Activated gamma-delta T cell (primary cell): ENCODE results near the gene ADAMTS8.

Source experiments
- DNase-seq: peaks from one replicate; lab custom pipeline; 2025; lab: John Stamatoyannopoulos, UW

Gene ADAMTS8

GRCh38 chr11:130462101-130462885 lies 33.9 kb upstream of the ADAMTS8 start:
- no peak for DNase-seq

DNA sequence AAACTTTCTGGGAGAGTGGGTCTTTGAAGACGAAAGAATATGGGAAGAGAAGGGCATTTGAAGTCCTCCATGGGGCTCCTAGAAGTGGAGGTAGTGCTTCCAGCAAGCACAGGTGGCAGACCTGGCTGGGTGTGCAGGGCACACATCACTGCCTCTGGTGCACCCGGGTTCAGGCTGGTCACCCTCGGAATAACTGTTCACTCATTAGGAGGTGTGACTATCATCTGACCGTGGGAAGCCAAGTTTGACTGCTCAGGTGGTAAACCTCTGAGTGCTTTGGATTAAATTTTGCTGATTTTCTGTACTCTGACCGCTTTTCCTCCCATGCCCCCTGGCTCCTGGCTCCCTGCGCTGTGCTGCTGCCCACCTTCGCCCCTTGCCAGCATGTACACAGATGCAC lies 31.1 kb upstream of the ADAMTS8 start:
- DNase-seq: no peak

GRCh38 chr11:130458410-130458729 lies 30.0 kb upstream of the ADAMTS8 start:
- DNase-seq: no peak

GRCh38 chr11:130457623-130458409 lies 29.4 kb upstream of the ADAMTS8 start:
- no peak for DNase-seq

- DNase-seq: no peak
Measured at GRCh38 chr11:130456286-130456685, 27.9 kb upstream of the ADAMTS8 start.

GRCh38 chr11:130455483-130456127 lies 27.2 kb upstream of the ADAMTS8 start:
- no peak for DNase-seq

DNA sequence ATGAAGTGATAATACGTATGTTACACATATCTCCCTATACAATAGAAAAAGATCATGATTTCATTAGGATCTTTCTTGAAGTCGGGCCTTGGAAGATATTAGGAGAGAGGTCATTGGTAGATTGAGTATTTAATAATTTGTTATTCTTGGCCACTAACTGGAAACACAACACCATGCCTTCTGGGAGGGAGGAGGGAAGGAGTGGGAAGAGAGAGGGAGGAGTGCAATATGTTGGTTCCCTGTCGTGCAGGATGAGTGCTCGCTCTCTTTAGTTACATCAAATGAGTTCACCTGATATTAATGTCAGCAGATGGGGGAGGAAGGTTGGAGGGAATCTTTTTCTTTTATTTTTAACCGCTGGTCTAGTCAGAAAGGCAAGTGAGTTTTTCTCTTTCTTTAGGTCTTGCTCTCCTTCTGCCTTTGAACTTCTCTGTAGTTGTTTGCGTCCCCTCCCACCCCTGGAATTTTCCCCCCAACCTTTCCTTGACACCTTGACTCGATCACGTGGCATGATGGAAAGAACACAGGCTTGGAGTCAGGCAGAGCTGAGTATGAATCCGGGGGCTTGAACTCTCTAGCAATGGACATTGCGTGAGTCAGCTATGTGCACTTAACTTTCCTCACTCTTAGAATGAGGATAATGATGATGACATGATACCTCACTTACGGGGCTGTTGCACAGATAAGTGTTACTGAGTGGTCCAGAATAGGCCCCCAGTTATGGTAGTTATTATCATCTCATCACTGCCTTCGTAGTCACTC lies 26.3 kb upstream of the ADAMTS8 start:
- DNase-seq: no peak

DNA sequence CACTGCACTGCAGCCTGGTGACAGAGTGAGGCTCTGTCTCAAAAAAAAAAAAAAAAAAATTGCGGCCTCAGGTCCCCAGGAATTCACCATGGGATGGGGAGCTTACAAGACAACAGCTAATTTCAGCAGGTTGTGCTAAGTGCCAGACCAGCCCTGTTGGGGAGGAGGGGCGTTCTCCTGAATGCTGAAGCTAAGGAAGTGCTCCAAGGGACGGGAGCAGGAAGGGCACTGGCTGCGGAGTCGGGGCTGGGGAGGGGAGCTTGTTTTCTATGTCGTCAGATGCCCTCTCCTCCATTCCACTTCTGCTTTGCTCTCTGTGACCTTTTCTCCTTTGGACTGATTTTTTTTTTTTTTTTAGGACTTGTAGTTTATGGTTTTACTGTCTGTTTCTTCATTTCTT lies 24.5 kb upstream of the ADAMTS8 start:
- no peak for DNase-seq

- DNase-seq: no peak
Measured at GRCh38 chr11:130452176-130452575, 23.8 kb upstream of the ADAMTS8 start.

- DNase-seq: no peak
Measured at GRCh38 chr11:130451231-130452019, 23.0 kb upstream of the ADAMTS8 start.

DNA sequence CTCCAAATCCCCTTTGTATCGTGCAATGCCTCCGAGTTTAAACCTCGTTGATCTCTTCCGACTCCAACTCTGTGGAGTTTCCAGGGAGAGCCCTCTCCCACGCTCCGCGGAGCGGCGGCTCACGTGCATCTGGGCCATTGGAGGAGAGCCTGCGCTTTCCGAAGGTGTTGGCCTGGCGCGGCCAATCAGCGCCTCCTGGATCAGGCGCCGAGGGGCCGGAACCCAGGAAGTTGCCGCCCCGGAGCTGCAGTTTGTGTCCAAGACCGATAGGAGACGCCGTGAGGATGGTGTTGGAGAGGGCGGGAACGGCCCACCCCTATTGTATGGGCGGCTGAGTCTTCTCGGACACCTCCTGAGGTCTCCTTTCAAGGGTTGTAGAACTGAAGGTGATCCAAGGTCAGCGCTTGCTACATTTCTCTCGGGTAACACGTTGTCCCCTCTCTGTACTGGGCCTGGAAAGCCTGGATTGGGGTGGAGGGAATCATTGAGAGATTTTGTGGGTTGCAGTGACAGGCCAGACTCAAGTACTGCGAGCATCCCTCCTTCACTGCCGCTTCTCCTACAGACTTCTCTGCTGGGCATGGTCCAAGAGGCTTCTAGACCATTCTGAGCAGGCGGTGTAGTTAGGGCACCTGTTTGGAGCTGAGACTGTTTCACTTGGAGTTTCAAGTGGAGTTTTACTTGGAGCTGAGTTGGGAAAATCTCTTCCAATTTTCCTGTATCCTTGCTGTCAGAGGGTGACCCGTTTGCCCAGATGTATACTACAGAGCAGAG lies 21.8 kb upstream of the ADAMTS8 start:
- no peak for DNase-seq

DNA sequence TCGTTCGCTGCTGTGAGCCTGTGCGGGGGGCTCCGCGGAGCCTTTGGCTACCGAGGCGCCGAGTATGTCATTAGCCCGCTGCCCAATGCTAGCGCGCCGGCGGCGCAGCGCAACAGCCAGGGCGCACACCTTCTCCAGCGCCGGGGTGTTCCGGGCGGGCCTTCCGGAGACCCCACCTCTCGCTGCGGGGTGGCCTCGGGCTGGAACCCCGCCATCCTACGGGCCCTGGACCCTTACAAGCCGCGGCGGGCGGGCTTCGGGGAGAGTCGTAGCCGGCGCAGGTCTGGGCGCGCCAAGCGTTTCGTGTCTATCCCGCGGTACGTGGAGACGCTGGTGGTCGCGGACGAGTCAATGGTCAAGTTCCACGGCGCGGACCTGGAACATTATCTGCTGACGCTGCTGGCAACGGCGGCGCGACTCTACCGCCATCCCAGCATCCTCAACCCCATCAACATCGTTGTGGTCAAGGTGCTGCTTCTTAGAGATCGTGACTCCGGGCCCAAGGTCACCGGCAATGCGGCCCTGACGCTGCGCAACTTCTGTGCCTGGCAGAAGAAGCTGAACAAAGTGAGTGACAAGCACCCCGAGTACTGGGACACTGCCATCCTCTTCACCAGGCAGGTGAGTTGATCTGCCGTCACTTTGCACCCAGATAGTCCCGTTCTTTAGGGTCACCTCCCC lies 21.0 kb upstream of the ADAMTS8 start:
- DNase-seq: no peak

DNA sequence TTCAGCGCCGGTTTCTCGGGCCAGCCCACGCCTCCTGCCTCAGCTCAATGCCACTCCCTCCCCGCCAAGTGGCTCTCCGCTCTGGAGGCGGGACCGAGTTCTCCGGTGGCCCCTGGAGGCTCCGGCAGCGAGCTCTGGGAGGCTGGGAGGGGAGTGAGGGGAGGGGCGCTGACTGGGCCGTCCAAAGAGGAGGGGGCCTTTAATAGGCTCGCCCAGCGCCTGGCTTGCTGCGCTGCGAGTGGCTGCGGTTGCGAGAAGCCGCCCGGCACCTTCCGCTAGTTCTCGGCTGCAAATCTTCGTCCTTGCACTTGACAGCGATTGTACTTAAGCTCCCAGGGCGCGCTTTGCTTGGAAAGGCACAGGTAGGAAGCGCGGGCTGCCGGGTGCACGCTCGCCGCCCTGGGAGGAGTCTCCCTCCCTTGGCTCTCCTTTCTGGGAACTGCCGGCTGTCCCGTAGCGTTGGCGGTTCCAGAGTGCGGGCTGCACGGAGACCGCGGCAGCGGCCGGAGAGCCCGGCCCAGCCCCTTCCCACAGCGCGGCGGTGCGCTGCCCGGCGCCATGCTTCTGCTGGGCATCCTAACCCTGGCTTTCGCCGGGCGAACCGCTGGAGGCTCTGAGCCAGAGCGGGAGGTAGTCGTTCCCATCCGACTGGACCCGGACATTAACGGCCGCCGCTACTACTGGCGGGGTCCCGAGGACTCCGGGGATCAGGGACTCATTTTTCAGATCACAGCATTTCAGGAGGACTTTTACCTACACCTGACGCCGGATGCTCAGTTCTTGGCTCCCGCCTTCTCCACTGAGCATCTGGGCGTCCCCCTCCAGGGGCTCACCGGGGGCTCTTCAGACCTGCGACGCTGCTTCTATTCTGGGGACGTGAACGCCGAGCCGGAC lies 20.3 kb upstream of the ADAMTS8 start, which contains the start of gene ADAMTS15:
ADAMTS15 (plus strand) TSS at position 230 of the 894 bp plus-strand sequence; CDS start at position 559, 329 bp downstream.
- DNase-seq: no peak

- no peak for DNase-seq
Measured at GRCh38 chr11:130448039-130448415, 19.6 kb upstream of the ADAMTS8 start.

- DNase-seq: no peak
Measured at GRCh38 chr11:130445788-130446187, 17.4 kb upstream of the ADAMTS8 start.

DNA sequence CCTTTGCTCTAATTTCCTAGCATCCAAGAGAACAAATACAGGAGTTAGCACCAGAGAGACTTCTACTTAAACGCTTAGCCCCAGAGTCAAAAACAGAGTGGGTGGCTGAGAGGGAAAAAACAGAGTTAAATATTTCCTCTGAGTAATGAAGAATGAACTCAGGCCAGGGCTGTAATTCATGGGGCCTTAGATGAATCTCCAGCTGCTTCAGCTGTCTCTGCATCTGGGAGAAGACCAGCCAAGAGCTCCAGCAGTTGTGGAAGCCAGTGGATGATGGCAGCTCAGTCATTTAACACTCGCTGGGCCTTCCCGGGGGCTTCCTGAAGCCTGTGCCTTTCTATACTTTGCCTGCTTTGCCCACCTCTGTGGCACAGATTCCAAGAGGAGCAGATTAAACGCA lies 14.3 kb upstream of the ADAMTS8 start:
- no peak for DNase-seq

DNA sequence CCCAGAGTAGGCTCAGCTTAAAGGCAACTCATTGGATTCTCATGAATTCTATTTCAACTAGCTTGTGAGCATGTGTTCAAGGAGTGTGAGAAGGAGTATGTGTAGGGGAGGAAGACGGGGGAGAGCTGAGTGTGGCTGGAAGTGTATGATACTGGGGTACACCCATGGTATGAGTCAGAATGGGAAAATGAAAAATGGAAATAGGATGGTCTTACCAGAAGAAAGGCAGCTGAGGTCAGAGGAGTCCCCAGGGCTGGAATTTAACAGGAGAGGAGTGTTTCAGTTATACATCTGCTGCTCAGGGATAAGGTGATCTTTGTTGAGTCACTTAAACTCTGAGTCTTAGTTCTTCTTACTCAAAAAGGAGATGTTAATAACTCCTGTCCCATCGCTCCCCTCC lies 13.3 kb upstream of the ADAMTS8 start:
- DNase-seq: no peak

DNA sequence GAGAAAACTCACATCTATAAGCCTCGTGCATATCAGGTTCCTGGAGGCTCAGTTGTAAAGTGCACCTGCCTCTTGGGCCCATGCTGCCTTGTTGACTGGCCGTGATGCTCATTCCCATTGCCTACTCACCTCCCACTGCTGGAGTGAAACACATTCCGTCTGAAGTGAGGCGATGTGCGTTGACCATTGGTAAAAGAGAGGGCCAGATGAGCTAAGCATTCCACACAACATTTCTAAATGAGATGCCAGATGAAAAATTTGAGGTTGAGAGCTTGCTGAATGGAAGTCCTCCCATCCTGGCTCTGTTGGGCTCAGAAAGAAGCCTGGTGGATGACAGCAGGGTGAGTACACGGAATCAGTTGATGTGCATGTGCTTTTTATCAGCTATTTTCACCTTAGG lies 11.5 kb upstream of the ADAMTS8 start:
- DNase-seq: no peak

DNA sequence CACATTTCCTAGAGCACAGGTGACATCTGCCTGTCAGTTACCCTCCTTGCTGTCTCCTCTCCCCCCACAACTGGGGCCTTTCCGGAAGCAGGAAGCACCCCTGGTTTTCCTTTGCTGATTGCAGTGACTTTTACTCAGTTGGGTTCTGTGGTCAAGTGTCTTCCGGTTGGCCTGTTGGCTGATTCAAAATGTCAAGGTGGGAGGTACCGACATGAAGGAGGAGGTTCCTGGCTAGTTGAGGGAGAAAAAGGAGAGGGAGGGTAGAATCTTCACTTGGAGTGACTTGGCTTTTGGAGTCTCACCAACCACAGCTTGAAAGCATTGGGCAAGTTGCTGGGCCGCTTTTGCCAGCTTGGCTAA lies 10.7 kb upstream of the ADAMTS8 start:
- DNase-seq: no peak
